HG03469 (cell line): ENCODE results near the gene VGLL4.
A peak's percentile ranks its signal among the peaks of the same experiment; 100 is the strongest.

Source experiments
- ATAC-seq: cut with Tn5 transposase; IDR thresholded peaks from one replicate; pipeline ENCODE4 v1.9.1; 2021; ENCODE audit warnings: mild to moderate bottlenecking, moderate library complexity, moderate number of reproducible peaks; ENCODE audit not compliant: unreplicated experiment

Gene VGLL4

GRCh38 chr3:11653298-11654055 lies 9.8 kb upstream of the VGLL4 start:
- ATAC-seq = no peak

DNA sequence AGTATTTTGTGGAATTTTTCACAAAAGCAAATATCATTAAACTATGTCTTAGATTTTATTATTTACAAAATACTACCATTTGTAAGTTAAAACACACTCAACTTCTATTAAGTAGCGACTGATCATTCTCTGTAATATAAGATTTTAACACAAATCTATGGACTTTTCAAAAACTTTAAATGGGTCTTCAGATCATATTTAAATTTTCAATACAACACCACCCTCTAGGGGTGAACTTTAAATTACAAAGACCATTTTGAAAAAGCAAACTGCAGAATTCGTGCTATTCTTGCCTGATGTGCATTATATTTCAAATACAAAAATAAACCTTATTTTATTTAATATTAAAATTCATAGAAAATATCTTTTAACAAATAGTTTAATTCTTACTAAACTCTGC lies 8.2 kb upstream of the VGLL4 start:
- ATAC-seq = no peak

GRCh38 chr3:11651477-11651876 lies 7.8 kb upstream of the VGLL4 start:
- ATAC-seq = no peak

- ATAC-seq = no peak
Measured at GRCh38 chr3:11650391-11650790, 6.7 kb upstream of the VGLL4 start.

DNA sequence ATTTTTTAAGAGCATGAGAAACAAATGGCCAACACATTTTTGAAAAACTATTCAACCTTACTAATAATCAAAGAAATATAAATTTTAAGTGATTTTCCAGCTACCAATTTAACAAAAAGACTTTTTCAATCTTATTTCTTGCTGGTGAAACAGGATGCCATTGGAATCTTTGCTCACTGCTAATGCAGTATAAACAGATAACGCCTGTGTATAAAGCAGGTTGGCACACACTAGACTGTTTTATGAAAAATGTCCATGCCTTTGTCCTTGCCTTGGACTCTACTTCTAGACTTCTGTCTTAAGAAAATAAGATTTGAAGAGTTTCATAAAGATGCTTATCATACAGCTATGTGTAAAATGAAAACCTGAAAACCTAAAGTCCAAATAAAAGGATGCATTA lies 5.0 kb upstream of the VGLL4 start:
- ATAC-seq = no peak

DNA sequence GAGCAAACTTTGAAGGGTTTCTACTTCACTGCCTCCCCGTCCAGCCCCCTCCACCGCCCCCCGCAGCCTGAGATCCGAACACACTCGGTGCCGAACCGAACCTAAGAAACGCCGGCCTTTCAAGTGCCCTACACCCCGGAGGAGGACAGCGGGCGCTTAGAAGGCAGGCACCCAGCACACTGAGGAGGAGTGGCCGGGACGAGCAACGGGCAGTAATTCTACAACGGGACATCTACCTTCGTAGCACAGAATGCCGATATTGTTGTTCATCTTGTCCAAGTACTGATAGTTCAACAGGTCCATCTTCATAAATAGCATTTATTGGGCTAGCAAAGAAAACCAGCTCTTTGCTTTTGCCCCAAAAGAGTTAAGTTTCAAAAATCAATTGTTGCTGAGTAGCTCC lies 513 bp downstream of the VGLL4 start:
- ATAC-seq = no peak

GRCh38 chr3:11642431-11643191 lies 1.1 kb downstream of the VGLL4 start:
- ATAC-seq = peak; percentile 39

- no peak for ATAC-seq
Measured at GRCh38 chr3:11641683-11642430, 1.9 kb downstream of the VGLL4 start.

GRCh38 chr3:11641316-11641682 lies 2.4 kb downstream of the VGLL4 start:
- no peak for ATAC-seq

GRCh38 chr3:11640009-11640673 lies 3.6 kb downstream of the VGLL4 start:
- ATAC-seq = no peak

DNA sequence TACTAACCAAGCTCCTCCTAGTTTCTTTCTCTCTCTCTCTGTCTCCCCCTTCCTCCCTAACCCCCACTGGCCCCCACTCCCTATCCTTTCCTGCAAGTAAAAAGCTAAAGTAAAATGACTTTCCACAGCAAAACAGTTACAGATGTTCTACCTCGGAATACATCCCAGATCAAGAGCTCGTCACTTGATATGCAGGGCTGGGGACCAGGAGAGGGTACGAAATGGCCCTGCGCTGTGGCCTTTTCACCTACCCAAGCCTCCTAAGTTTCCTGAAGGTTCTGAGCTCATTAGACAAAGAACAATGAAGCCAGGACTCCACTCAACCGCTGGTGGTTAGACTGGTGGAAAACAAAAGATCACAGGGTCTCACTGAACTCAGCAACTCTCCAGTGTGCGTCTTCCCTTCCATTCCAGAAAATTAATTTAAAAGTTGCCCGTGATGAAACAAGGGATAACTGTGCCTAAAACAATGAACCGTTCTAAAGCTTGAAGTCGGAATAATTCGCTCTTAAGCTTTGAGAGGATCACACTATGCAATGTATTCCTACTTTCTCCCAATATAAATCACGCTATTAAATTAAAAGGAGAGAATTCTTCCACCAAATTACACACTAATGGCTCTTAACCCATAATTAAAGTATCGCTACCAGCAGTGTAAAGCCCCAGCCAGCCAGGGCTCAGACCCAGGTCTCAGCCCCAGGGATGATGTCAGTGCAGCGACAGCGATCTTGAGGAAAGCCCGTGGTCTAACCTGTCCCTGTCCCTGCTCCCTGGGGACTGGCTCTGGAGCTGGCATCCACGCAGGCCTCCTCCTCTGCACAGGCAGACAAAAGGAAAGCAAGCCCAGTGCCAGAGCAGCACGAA lies 5.0 kb downstream of the VGLL4 start:
- no peak for ATAC-seq

GRCh38 chr3:11637901-11638458 lies 5.7 kb downstream of the VGLL4 start:
- ATAC-seq = no peak

GRCh38 chr3:11636394-11636770 lies 7.3 kb downstream of the VGLL4 start:
- ATAC-seq = no peak

DNA sequence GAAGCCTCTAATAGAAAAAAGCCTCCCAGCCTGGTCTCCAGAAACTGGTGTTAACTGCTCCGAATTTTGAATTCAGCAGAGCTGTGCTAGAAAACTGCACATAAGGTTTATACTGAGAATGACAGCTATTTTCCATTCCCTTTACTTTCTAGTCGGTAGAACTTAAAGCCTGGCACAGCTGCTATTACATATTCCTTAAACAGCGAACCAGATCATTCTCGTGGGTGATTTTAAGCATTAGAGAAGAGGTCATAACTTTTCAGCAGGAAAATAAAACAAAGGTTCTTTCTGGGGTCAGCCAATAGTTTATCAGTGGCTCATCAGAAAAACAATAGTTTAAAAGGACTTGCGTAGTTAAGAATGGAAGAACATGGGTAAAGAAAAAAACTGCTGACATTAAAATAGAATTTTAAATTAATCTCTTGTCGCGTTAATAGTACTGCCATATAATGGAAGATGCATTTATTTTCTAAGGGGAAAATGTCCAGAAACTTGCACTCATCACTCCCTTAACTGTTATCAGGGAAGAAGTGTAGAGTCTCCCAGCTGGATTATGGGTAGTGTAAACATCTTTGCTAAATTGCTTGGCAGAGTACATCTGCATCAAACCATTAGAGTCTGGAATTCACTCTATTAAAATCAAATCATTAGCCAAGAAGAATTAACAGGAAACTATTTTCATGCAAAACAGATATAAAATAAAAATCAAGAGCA lies 7.9 kb downstream of the VGLL4 start:
- no peak for ATAC-seq

- ATAC-seq = no peak
Measured at GRCh38 chr3:11634974-11635612, 8.6 kb downstream of the VGLL4 start.

DNA sequence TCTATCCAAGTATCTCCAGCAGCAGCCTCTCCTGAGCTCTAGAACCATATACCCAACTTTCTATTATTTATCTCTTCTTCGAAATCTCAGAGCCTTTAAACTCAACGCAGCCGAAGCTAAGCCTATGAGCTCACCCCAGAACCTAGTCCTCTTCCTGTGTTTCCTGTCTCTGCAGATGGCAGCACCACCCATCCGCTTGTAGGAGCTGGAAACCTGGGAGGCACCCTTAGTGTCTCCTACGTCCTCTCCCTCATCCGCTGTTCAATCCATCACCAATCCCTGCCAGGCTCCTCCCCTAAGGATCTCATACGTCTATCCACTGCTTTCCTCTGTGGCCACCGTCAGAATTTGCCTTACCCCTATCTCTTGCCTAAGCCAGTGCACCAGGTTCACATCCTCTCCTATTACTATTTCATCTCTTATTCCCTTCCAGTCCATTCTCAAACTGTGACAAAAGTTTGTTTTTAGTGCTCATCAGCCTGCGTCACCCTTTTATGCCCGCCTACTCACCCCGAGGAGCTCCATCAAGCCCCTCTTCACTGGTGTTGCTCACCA lies 9.6 kb downstream of the VGLL4 start:
- ATAC-seq = no peak

GRCh38 chr3:11632966-11633365 lies 10.7 kb downstream of the VGLL4 start:
- no peak for ATAC-seq

GRCh38 chr3:11632564-11632963 lies 11.2 kb downstream of the VGLL4 start:
- ATAC-seq = no peak

DNA sequence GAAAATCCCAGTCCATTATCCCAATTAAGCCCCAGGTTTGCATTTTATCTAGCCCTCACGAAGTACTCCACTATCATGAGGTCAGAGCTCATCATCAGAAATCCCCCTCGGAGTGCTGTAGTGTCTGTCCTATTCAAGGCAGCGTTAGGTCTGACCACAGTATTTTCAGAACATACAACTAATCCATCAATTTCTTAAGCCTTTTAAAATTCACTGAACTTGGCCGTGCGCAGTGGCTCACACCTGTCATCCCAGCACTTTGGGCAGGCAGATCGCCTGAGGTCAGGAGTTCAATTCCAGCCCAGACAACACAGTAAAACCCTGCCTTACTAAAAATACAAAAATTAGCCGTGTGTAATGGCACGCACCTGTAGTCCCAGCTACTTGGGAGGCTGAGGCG lies 11.9 kb downstream of the VGLL4 start:
- no peak for ATAC-seq
